ENCODE results near the gene HOXC4.
"Not testable (repeated sequence)": the region's sequence is repeated elsewhere in the genome, so short reads cannot be mapped to it uniquely, and the experiment has no call there.

The HOXC4 gene

DNA sequence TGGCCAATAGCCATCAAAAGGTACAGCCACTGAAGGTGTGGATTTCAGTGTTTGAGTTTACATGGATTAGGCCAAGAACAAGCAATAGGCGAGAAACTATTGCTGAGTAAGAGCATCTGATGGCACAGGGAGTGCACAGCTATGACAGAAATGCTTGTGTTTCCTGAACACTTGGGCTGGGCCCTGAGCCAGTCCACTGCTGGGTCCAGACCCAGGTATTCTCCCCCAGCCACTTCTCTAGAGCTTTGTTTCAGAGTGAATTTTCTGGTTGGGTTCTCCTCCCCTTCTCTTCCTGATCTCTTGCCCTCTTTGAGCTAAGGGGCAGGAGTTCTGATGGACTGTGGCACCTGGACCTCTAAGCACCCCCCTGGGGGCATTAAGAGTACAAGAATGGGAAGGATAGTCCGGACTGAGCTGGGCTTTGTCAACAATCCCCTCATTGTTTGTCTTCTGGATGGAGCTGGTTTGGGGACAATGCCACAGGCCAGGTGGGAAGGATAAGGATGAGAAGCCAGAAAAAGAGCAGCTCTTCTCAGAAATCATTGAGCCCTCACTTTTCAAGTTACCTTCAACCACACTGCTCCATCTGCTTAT, 12.4 kb upstream of the HOXC4 start:
- DNase-seq: no peak

- DNase-seq: not testable (repeated sequence)
Measured at GRCh38 chr12:54042033-54042432, 11.6 kb upstream of the HOXC4 start.

- DNase-seq: no peak
Measured at GRCh38 chr12:54042970-54043853, 10.4 kb upstream of the HOXC4 start.

GRCh38 chr12:54044425-54045103, 9.1 kb upstream of the HOXC4 start:
- DNase-seq: no peak

DNA sequence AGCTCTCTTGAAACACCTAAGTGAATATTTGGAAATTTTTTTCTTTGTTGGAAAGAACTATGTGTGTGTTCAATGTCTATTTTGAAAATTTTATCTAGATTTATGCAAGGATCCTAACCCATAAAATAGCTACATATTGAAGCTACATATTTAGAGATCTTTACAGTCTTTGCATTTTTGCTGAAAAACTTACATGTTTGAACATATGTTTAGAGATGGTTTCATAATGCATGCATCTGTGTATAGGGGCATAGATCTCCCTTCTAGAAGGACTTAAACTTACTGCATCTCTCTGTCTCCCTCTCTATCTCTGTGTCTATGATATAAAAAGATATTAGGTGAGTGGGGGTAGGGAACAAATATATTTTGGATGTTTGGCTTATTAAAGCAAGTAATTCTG, 8.2 kb upstream of the HOXC4 start:
- no peak for DNase-seq

DNA sequence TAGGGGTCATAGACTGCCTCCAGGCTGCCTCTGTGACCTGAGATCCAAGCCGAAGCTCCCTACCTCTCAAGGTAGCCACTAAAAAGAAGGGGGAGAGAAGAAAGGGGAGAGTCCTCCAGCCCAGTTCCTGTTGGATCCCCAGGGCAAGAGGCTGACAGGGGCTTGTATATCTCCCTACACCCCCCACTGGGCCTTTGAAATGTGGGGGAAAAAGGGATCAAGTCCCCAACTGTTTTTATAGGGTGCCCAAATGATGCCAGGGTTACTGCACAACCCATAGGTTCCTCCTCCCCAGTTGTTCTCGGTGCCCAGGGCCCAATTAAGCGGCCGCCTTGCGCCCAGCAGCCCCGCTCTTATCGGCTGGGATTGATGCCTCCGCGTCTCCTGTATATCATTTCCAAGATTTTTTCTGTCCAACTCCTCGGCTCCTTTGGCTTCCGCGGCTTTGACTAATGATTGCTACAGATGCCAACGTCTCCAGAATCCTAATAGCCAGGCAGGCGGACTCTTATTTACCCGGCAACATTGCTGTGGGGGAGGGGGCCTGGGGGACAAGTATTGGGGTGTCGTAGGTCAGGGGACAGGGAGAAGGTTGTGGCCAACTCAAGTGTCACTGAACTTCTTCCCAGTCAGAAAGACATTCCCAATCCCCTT, 7.6 kb upstream of the HOXC4 start:
- no peak for DNase-seq

DNA sequence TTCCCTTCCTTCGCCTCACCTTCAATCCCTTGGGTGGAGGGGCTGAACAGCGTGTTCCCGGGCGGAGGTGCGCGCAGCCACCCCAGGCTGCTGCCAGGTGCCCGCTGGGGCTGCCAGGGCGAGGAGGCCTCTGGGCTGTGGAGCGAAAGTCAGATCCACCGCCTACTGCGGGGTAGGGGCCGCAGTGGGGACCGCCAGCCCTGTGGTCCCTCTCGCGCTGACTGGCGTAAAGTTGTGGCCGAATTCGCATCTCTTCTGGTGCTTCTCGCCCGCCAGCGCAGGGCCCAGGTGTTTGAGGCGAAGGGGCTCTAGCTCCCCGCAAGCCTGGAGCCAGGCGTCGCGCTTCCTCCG, 6.9 kb upstream of the HOXC4 start:
- DNase-seq: no peak

- no peak for DNase-seq
Measured at GRCh38 chr12:54047160-54047963, 6.3 kb upstream of the HOXC4 start.

DNA sequence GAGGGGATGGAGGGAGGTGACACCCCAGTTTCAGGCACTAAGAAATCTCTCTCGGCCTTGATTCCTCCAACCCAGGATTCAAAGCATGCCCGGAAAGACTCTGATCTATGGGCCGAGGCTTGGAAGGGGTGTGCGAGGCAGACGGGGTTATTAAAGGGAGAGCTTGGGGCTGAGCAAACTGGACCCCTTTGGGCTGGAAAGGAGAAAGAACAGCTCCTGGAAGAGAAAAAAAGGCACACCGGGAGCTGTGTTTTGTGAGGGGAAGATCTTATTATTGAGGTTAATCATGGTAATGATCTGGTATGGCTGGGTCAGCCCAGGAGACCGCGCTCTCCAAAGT, 5.7 kb upstream of the HOXC4 start:
- no peak for DNase-seq

DNA sequence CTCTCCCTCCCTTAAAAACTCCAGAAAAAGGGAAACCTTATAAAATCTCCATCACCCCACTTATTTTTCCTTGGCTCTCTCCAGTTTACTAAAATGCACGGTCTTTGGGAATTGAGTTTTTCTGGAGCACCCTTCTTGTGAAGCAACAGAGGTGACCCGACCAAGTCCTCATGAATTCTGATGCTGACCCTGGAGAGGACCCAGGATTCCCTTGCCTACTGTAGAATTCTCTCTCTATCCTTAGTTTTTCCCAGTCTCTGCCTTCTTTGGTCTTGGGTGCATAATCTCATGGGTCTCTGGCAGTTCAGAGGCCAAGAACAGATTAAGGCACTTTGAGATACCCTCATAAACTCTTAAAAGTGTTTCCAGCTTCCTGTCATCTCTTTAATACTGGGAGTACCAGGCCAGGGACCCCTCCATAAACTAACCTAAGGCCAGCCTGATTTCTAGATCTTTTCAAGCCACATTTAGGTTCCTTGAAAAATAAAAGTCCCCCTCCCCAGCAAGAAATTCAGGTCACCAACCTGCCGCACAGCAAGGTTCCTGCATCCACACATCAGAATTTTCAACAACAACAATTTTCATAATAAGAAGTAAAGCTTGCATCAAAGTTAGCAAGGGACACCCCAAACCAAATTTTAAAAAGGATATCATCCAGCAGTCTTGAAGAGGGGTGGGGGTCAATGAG, 5.1 kb upstream of the HOXC4 start:
- DNase-seq: no peak

- DNase-seq: no peak
Measured at GRCh38 chr12:54049108-54049507, 4.5 kb upstream of the HOXC4 start.

DNA sequence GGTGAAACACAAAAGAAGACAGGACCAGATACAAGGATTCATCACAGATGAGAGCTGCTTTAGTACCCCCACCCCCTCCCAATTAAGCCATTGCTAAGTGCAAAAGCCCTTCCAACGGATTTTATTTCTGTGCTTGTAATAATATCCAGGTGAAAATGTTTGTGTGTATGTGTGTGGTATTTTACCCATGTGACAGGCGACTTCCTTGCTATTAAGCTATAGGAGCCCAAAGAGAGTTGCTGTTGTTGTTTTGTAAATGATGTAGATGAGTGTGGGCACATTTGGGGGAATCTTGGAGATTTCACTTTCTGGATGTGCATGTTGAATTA, 3.2 kb upstream of the HOXC4 start:
- no peak for DNase-seq

- no peak for DNase-seq
Measured at GRCh38 chr12:54051026-54051842, 2.4 kb upstream of the HOXC4 start.

DNA sequence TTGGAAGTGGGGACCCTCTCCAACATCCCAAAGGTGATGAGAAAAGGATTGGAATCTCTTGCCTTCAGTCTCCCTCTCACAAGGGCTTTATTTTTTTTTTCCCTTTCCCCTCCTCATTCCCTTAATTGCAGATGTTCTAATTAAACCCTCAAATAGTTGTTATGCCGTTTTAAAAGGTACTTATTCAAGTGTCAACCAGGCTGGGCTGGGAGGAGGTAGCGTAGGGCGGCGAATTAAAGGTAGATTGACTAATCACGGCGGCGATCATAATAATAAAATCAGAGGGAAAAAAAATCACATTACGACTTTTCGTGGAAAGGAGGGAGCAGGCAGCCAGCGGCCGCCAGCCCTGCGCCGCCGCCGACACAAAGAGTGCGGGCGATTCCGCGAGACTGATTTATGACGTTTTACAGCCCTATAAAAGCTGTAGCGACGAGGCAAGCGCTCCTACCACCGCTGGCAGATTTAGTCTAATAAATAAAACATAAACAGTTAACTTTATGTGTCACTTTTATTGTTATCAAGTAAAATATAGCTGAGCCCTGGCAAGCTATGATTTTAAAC, 1.7 kb upstream of the HOXC4 start:
- no peak for DNase-seq

DNA sequence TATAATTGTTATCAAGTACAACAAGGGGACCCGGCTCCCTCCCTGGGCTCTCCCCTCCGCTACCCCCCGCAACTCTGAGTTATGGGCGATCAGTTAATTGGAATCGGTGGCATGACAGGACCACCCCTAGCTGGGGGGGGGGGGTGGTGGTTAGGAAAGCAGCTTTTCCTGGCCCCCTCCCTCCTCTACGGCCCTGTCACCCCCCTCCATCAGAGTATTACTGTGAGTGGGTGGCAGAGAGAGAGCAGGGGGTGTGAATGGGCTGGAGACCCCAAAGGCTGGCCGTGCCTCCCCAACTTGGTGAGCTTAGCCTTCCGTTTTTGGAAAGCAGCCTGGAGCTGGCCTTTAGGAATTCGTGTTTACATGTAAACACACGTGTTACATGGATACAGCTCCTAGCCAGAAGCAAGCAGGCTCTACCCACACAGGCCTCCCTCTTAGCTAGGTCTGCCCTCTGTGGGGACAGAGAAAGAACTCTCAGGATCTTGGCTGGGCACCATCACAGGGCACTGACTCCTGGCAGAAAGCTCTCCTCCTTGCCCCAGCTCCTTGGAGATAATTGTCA, 1.1 kb upstream of the HOXC4 start:
- no peak for DNase-seq

GRCh38 chr12:54053003-54053750, 458 bp upstream of the HOXC4 start:
- DNase-seq: no peak

- no peak for DNase-seq
Measured at GRCh38 chr12:54054742-54055194, 1.1 kb downstream of the HOXC4 start.

DNA sequence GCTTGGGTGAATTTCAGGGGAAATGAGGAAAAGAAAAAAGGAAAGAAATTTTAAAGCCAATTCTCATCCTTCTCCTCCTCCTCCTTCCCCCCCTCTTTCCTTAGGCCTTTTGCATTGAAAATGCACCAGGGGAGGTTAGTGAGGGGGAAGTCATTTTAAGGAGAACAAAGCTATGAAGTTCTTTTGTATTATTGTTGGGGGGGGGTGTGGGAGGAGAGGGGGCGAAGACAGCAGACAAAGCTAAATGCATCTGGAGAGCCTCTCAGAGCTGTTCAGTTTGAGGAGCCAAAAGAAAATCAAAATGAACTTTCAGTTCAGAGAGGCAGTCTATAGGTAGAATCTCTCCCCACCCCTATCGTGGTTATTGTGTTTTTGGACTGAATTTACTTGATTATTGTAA, 1.9 kb downstream of the HOXC4 start:
- no peak for DNase-seq

GRCh38 chr12:54056110-54056509, 2.5 kb downstream of the HOXC4 start:
- no peak for DNase-seq
